HG02610 (cell line): ENCODE data around the gene OPCML.
A peak's percentile ranks its signal among the peaks of the same experiment; 100 is the strongest.

Experiments
- ATAC-seq: cut with Tn5 transposase; IDR thresholded peaks from one replicate; pipeline ENCODE4 v1.9.1; 2021; ENCODE audit warnings: mild to moderate bottlenecking, moderate library complexity; ENCODE audit not compliant: unreplicated experiment

OPCML gene

DNA sequence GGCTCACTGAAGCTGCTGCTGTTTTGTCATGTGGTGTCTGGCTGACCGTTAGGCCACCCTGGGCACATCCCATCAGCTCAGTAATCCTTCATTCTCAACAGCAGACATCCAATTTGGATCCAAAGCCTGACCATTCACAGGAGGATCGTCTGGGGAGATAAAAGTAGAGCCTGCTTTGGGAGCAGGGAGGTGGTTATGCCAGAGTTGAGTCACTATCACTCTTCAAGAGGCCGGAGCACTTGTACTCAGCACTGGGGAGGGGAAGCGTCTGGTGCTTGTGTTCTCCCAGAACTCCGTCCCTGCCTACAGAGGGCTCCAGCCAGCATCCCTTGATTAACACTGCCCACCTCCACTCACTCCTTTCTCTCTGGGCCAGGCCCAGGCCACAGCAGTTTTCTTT is 382.6 kb downstream of the OPCML start:
- no peak for ATAC-seq

DNA sequence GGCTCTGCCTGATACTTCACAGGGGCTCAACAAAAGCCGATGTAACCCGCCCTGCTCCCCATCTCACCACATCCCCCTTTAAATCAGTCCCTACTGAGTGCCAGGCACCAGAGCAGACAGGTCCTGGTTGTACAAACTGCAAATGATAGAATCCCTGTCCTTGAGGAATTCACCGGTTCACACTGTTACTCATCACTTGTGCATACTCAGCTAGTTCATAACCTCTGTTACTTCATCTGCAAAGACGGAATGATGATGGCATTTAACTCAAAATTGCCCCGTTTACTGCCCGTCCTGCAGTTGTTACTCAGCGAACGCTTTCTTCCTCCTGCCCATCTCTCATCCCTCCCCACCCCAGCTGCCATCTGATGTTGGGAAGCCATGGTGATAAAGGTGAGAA is 384.7 kb downstream of the OPCML start:
- no peak for ATAC-seq

DNA sequence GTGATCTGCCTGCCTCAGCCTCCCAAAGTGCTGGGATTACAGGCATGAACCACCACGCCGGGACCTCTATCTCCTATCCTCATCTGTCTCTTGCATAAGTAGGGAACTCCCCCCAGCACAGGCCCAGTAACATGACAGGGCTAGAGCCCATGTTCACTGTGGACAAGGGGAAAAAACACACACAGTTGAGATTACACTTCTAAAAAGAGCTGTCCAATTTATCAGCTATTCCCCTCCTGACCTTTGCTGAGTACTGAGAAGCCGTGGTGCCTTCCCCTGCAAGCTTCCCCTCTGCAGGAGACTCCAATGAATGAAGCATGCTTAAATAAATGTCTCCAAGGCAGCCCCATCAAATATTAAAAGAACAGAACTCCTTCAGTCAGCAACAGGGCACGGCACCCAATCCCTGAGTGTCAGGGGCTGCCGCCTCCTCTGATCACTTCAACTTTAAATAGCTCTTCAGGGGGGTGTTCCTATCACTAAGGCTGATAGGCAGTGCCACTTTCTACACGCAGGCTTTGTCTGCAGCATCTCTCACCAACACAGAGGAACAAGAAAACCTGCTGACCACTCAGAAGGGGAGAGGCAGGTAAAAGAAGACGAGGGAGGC is 385.5 kb downstream of the OPCML start:
- ATAC-seq: no peak

DNA sequence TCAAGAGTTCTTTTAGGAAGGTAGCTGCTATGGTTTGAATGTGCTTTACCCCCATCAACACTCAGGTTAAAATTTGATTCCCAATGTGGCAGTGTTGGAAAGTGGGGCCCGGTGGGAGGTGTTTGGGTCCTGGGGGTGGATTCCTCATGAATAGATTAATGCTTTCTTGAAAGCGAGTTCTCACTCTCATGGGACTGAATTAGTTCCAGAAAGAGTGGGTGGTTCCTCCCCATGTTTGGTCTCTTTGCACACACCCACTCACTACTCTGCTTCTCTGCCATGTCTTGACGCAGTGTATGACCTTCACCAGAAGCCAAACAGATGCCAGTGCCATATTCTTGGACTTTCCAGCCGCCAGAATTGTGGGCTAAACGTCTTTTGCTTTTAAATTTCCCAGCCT is 394.4 kb downstream of the OPCML start:
- no peak for ATAC-seq

DNA sequence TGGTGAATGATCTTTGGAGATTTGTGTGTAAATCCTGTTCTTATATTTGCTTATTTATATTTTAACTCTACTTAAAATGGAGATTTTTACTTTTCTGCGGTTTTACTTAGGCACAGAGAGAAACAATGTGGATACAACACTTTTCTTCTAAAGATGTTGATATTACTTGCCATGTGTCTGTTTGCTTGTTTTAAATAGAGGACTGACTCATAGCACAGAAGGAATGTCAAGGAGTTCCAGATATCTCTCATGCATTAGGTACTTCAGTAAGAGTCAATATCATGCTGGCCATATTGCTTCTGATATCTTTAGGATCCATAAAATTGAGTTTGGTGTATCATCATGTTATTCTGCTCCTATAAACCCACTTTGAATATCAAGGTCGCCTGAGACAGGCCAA is 395.0 kb downstream of the OPCML start:
- ATAC-seq: no peak

DNA sequence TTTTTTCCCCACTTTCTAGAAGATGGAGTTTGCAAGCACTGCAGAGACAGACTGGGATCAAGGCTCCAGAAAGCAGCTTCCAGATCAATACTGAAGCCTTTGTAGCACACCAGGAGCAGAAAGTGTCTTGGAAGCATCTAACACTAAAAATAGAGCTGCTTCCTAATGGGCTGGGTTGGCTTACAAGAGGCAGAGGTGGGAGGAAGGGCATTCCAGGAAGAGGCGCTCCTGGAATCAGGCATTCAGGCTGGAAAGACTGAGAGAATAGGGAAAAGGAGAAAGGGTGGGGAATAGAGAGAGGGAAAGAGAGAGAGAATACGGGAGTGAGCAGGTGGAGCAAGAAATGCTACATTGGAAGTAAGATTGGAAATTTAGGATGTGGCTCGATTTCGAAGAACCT is 395.9 kb downstream of the OPCML start:
- ATAC-seq: no peak

DNA sequence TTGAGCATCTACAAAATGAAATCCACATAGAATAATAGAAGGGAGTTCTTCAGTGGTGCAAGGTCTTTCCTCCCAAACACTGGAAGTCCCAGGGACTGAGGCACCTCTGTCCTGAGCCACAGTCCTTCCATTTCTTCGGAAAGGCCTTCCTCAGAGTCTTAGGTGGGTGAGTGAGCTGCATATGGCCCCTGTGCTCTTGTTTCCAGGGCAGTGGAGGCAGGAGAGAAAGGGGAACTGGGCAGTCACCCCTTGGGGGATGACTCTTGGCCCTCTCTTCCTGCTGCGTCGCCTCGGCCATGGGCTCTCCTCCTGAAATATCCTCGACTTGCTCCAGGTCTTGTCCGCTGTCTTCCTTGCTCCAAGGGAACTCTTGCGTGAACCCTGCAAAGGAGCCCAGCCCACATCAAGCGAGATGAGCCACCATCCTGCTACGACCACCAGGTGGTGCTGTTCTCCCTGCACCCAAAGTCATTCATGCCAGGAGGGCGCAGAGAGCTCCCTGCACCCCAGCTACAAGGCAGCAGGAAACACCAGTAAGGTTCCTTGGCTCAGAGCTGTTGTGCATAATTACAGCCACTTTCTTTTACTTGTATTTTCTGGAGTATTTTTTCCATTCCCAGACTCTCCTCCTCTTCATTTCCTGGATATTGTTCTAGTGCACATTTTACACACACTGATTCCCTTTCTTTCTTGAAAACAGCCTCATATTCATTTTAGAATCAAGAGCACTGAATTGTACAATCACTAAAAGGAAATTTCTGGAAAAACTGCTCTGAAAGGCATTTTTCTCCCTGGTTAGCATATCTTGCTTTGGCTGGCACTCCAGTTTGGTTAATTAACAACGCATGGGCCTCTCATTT is 397.8 kb downstream of the OPCML start:
- peak; percentile 81 for ATAC-seq

DNA sequence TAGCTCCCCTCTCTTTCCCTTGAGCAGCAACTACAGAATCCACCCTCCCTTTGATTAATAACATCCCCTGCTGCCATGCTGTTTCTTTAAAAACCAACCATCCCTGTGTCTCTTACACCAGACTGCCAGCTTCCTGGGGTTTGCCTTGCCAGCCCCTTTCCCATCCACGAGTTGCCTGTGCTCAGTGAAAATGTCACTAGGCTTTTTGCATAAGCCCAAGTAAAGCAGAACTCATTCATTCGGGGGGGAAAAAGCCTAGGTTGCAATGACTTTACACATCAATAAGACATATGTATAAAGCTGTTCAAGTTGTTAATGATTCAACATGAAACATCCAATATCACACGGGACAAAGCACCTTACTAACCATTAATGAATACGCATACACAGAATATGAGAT is 398.7 kb downstream of the OPCML start:
- no peak for ATAC-seq

DNA sequence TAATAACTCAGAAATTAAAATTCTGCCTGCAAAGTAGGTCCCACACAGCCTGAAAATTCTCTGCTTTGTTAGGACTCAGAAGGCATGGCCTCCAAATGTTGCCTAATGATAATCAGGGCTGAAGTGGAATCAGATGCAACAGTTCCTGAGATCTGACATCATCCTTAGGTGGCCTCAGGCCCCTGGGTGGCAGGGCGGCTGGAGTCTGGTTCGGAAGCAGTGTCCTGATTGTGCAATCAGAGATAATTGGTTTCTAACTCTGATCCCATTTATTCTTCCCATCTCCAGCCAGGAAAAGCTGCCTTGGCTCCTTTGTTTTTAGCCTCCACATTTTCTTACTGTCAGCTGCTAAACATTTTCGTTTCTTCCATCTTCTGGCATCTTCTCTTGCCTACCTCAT is 399.3 kb downstream of the OPCML start:
- no peak for ATAC-seq

DNA sequence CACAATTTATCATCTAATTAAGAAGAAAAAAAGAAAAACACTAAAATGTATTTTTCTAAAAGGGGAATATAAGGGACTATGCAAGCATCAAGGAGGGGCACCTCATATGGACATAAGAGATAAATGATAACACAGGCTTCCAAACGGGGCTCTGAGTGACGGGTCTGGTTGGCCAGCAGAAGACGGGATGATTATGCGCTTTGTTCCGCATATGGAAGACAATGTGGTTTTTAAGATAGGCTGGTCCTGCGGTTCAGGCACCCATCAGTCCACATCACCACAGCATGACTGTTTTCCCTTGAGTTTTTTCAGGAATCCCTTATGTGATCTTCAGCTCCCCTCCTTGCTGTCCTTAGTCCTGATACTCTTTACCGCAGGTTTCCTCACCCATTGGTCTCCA is 404.6 kb downstream of the OPCML start:
- ATAC-seq: no peak

DNA sequence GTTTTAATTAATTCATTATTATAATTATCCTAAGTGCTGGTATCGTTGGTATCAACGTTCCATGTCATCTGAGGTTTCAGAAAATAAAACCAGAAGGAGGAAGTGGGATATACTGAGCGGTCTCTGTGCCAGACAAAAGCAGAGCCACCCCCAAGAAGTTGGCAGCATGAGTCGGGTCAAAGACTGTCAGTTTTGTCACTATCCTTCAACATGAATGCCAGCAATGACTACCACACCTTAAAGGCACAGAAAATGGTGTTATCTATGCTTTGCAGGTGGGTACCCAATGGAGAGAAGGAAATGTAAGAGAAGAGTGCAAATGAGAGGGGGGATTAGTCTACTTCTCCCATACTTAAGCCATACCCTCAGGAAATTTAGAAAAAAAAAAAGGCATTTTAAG is 408.5 kb downstream of the OPCML start:
- no peak for ATAC-seq

DNA sequence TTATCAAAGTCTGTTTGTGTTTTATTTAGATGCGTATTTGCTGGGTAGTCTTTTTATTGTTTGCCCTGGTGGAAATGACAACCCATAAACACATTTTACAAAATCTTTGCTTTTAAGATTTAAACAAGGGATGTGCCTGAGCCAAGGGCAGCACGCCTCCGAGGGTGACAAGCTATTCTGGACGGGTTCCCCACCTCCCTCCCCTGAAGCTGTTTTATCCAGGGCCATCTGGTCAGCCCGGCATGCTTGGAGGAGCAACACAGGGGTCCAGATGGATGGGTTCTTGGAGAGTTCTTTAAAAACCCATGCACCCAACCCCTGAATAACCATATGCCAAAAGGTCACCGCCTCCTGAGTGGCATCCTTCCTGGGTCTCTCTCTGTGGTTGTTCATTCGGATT is 408.9 kb downstream of the OPCML start:
- no peak for ATAC-seq

DNA sequence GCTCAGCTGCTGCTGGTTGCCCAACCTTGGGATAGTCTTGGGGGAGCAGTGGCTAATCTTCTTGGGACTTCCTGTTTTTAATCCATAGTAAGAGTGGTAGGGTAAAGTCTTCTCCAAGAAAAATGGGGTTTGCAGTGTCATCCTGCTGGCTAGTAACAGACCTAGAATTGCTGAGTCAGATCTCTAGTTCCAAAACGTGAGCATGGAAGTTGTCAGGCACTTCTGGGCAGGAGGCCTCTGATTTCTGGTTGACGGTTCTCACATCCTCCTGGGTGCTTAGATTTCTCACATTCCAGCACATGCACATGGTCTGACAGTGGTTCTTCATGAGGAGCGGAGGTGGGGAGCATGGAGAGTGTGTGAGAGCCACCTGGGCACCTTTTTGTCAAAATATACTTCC is 410.0 kb downstream of the OPCML start:
- ATAC-seq: no peak

DNA sequence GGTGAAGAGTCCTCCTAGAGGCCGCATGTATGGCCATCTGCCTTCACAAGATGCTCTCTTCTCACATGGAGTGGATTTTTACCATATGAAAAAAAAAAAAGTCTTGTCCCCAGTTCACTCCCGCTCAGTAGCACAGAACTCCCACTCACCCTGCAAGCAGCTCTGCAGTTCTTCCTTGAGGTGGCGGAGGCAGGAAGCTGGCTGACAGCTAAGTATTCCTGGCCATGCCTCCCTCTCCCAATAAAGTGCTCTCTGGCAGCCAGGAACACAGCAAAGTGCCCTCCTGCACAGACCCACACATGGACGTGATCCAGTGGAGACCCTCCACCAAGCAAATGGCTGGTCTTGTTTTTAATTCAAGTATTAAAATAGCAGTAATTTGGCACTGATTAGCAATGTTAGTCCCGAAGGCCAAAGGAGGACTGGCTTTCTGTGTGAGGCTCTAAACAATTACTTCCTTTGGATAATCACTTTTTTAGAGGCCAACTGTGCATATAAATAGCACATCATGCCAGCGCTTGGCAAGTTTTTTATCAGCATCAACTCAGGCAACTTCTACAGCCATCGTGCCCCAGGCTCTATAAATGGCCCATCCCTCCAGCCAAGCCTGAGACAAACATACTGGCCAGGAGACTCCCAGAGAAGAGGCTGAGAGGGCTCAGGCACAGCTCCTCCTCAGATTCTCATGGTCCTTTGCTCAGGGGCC is 413.6 kb downstream of the OPCML start:
- ATAC-seq: no peak

DNA sequence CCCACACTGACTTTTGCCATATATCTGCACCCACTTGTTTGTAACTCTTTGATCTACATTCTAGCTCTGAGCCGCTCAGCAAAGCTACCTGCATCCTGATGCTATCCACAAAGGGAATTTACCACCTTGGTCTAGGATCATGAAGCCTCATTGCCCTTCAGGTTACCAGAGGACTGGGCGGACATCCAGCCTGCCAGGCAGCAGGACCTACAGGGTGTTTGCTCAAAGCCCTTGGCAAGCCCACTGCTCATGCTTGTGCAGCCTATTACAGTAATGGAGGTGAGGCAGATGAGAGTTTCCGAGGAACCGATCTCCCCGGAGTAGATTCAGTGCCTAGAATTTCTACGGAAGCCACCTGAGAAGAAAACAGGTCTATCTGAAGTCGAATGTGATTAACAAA is 417.2 kb downstream of the OPCML start:
- no peak for ATAC-seq

DNA sequence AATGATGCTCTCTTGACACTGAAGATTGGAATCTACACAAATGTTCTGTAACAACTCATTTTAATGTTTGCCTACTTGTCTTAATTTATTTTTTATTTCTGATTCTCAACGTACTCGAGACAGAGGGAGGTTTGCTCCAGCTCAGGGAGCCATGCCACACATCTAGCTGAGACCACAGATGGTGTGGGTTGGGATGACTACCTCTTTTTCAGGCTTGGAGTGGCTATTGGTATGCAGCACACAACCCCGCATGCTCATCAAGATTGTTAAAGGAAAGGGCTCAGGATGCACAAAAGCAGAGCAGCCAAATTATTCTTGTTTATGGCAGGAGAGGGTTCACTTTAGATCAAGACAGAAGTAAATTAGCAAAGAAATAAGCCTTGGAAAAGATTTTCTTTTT is 424.5 kb downstream of the OPCML start:
- ATAC-seq: no peak

DNA sequence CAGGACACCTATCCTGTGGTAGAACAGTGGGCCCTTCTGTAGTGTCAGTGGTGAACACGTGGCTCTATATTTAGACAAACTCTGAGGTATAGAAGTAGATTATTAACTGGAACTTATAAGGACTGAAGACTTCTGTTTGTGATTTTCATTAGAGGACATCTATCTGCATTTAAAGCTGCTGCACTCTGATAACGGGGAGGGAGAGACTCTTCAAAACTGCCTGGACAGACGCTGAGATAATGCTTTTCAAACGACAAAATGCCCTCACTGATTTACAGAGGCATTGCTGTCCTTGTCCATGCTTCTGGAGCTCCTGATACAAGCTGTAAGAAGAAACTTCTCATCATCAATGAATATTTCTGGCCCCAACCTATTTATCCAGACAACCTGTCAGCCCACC is 425.2 kb downstream of the OPCML start:
- no peak for ATAC-seq

DNA sequence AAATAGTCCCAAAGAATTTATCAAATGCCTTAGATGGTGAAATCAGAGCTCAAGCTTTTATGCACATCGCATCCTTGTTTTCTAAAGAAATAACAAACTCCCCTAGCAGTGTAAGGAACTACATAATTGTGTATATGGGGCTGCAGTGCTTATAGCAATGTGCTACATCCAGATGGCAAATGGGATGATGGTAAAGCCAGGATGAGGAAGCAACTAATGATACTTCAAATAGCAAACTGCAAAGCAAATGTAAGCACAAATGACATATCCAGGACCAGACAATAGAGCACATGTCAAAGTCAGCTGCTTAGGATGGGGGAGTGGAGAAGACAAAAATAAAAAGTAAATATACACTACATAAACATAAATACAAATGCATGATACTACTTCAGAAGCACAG is 425.9 kb downstream of the OPCML start:
- ATAC-seq: no peak

DNA sequence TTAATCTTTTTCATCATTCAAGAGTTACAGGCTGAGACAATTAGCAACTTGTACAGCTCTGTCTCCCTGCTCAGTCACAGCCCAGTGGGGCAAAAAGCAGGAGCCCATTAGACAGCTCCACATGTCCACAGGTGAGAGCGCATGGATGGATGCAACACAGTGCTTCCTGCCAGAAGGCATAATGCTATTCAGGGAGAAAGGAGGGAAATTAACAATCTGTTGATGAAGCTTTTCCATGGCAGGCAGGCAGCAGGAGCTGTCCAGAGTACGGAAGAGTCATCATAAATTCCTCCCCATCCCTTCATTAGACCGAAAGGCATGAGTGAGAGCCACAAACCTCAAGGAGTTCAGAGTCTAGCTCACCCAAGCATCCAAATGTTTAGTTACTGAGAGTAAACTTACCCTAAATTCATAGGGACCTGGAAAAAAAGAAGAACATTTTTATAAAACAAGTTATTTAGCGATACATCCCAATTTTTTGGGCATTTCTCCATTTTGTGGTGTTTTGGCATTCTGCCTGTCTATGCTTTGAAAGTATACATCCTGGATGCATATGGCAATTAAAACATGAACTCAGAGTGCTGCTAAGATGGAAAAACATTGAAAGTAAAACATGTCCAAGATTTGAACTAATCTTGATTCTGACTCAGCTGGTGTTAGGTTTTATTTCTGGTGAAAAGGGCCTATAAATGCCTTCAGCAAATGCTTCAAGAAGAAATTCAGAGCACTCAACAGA is 428.1 kb downstream of the OPCML start:
- ATAC-seq: no peak

DNA sequence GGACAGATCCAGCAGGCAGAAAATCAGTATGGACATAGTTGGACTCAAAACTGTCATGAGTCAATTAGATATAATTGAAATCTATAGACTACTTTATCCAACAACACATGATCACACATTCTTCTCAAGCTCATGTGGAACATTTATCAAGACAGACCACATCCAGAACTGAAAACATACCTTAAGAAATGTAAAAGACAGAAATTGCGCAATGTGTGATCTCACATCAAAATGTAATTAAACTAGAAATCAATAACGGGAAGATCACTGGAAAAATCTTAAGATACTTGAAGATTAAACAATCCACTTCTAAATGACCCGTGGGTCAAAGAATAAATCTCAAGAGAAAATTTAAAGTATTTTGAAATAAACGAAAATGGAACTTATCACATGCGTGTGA is 435.3 kb downstream of the OPCML start:
- ATAC-seq: no peak

DNA sequence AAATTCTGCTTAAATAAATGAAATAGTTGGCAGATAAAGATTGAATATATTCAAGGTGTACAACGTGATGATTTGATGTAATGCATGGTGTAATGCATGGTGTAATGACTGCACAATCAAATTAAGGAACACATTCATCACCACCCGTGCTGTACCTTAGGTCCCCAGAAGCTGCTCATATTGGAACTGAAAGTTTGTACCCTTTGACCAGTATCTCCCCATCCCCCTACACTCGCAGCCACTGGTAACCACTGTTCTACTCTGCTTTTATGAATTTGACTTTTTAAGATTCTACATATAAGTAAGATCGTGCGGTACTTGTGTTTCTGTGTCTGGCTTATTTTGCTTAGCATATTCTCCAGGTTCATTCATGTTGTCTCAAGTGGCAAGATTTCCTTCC is 445.8 kb downstream of the OPCML start:
- ATAC-seq: no peak
